H9 (cell line): ENCODE measurements around the gene IGF2R. TPM values are rescaled to one million over a fixed set of nuclear protein-coding genes. Genes with fewer than 3 reads are reported as not detected.

ENCODE experiments used
- DNase-seq: peaks from one replicate; pipeline ENCODE4 v3.0.0-alpha.2; 2017
- H2AFZ ChIP-seq: one replicate; pipeline ENCODE4 v1.6.1; 2013; ENCODE audit warnings: mild to moderate bottlenecking, low read length, control low read depth, moderate library complexity
- H2AK5ac ChIP-seq: 2 replicates; pipeline ENCODE4 v1.6.1; 2013; ENCODE audit warnings: low read length, control low read depth, mixed read lengths; ENCODE audit not compliant: insufficient read length
- H2BK120ac ChIP-seq: one replicate; pipeline ENCODE4 v1.6.1; 2013; ENCODE audit warnings: low read depth, mild to moderate bottlenecking, low read length, control low read depth, inconsistent platforms; ENCODE audit not compliant: poor library complexity, severe bottlenecking
- H2BK12ac ChIP-seq: 2 replicates; pipeline ENCODE4 v1.6.1; 2013; ENCODE audit warnings: low read length, control low read depth, mixed read lengths, low read depth; ENCODE audit not compliant: insufficient read length
- H2BK15ac ChIP-seq: 2 replicates; pipeline ENCODE4 v1.6.1; 2013; ENCODE audit warnings: low read depth, low read length, control low read depth
- H2BK20ac ChIP-seq: one replicate; pipeline ENCODE4 v1.6.1; 2013; ENCODE audit warnings: low read depth, mild to moderate bottlenecking, low read length, control low read depth, inconsistent platforms; ENCODE audit not compliant: poor library complexity, severe bottlenecking
- H2BK5ac ChIP-seq: 2 replicates; pipeline ENCODE4 v1.6.1; 2013; ENCODE audit warnings: low read length, control low read depth, mixed read lengths; ENCODE audit not compliant: insufficient read length
- H3K14ac ChIP-seq: 2 replicates; pipeline ENCODE4 v1.6.1; 2013; ENCODE audit warnings: low read length, control low read depth; ENCODE audit not compliant: insufficient read depth
- H3K18ac ChIP-seq: 2 replicates; pipeline ENCODE4 v1.6.1; 2013; ENCODE audit warnings: low read depth, mild to moderate bottlenecking, mixed read lengths, low read length, control low read depth; ENCODE audit not compliant: insufficient read length
- H3K23ac ChIP-seq: 2 replicates; pipeline ENCODE4 v1.6.1; 2013; ENCODE audit warnings: low read length, control low read depth, mixed read lengths, low read depth; ENCODE audit not compliant: insufficient read length
- H3K23me2 ChIP-seq: 2 replicates; pipeline ENCODE4 v1.6.1; 2013; ENCODE audit warnings: low read depth, mild to moderate bottlenecking, mixed read lengths, low read length, control low read depth; ENCODE audit not compliant: insufficient read length, poor library complexity, severe bottlenecking
- H3K27ac ChIP-seq: 2 replicates; pipeline ENCODE4 v1.5.1; 2013; ENCODE audit warnings: low read length, control low read depth, mixed read lengths, low read depth; ENCODE audit not compliant: insufficient read length
- H3K27me3 ChIP-seq: 2 replicates; pipeline ENCODE4 v1.6.1; 2013; ENCODE audit warnings: low read length, control low read depth, inconsistent platforms; ENCODE audit not compliant: insufficient read depth
- H3K4ac ChIP-seq: 2 replicates; pipeline ENCODE4 v1.6.1; 2013; ENCODE audit warnings: low read depth, mild to moderate bottlenecking, control low read depth, inconsistent platforms, low read length, moderate library complexity
- H3K4me1 ChIP-seq: 2 replicates; pipeline ENCODE4 v1.6.1; 2013; ENCODE audit warnings: low read length, control low read depth, inconsistent platforms; ENCODE audit not compliant: insufficient read depth
- H3K4me2 ChIP-seq: 2 replicates; pipeline ENCODE4 v1.6.1; 2013; ENCODE audit warnings: low read length, control low read depth, mixed read lengths; ENCODE audit not compliant: insufficient read length, insufficient read depth
- H3K56ac ChIP-seq: 2 replicates; pipeline ENCODE4 v1.6.1; 2013; ENCODE audit warnings: low read depth, mild to moderate bottlenecking, mixed read lengths, low read length, control low read depth; ENCODE audit not compliant: insufficient read length
- H3K79me1 ChIP-seq: 2 replicates; pipeline ENCODE4 v1.6.1; 2013; ENCODE audit warnings: low read depth, mild to moderate bottlenecking, moderate library complexity, low read length, control low read depth, inconsistent platforms; ENCODE audit not compliant: insufficient read depth, poor library complexity, severe bottlenecking
- H3K79me2 ChIP-seq: 2 replicates; pipeline ENCODE4 v1.6.1; 2013; ENCODE audit warnings: low read length, control low read depth, inconsistent platforms; ENCODE audit not compliant: insufficient read depth
- H3K9ac ChIP-seq: 2 replicates; pipeline ENCODE4 v1.6.1; 2013; ENCODE audit warnings: low read length, control low read depth, mixed read lengths; ENCODE audit not compliant: insufficient read length; ENCODE audit errors: extremely low read depth
- H3K9me3 ChIP-seq: one replicate; pipeline ENCODE4 v1.6.1; 2013; ENCODE audit warnings: low read depth, low read length, inconsistent platforms; ENCODE audit not compliant: control insufficient read depth
- H3T11ph ChIP-seq: one replicate; pipeline ENCODE4 v1.6.1; 2013; ENCODE audit warnings: mild to moderate bottlenecking, low read length, control low read depth, inconsistent platforms
- H4K20me1 ChIP-seq: one replicate; pipeline ENCODE4 v1.6.1; 2013; ENCODE audit not compliant: control insufficient read depth, insufficient read length, insufficient read depth
- H4K5ac ChIP-seq: 2 replicates; pipeline ENCODE4 v1.6.1; 2013; ENCODE audit warnings: low read depth, mild to moderate bottlenecking, mixed read lengths, low read length, control low read depth; ENCODE audit not compliant: insufficient read length
- H4K8ac ChIP-seq: replicated peaks from 2 replicates; pipeline ENCODE4 v1.6.1; 2013; ENCODE audit warnings: low read length, control low read depth, mixed read lengths, low read depth; ENCODE audit not compliant: insufficient read length
- H4K91ac ChIP-seq: 2 replicates; pipeline ENCODE4 v1.6.1; 2013; ENCODE audit warnings: low read depth, mild to moderate bottlenecking, moderate library complexity, mixed read lengths, low read length, control low read depth; ENCODE audit not compliant: insufficient read length
- H3K27ac Mint-ChIP-seq, 3 experiments: 2 replicates in 2 of 3; 3 replicates in 1 of 3; pipeline ENCODE4 v1.8.0; 2020 to 2021; ENCODE audit warnings: mixed read lengths in 3 of 3, mild to moderate bottlenecking in 1 of 3, moderate library complexity in 1 of 3
- H3K27me3 Mint-ChIP-seq: 2 replicates; pipeline ENCODE4 v1.8.0; 2021; ENCODE audit warnings: low read depth, mild to moderate bottlenecking, moderate library complexity, mixed read lengths
- H3K36me3 Mint-ChIP-seq, 3 experiments: 2 replicates in 2 of 3; 3 replicates in 1 of 3; pipeline ENCODE4 v1.8.0; 2020 to 2021; ENCODE audit warnings: low read depth in 3 of 3, mixed read lengths in 3 of 3; ENCODE audit not compliant: insufficient read depth in 1 of 3
- H3K4me1 Mint-ChIP-seq, 2 experiments: 2 replicates each; pipeline ENCODE4 v1.8.0; 2020; ENCODE audit warnings: mixed read lengths in 2 of 2
- H3K4me3 Mint-ChIP-seq, 2 experiments: 2 replicates in 1 of 2; 3 replicates in 1 of 2; pipeline ENCODE4 v1.8.0; 2020 to 2021; ENCODE audit warnings: mild to moderate bottlenecking in 2 of 2, mixed read lengths in 2 of 2, moderate library complexity in 1 of 2
- H3K9me3 Mint-ChIP-seq, 2 experiments: 2 replicates in 1 of 2; 3 replicates in 1 of 2; pipeline ENCODE4 v1.8.0; 2020; ENCODE audit warnings: mild to moderate bottlenecking in 2 of 2, mixed read lengths in 2 of 2, moderate library complexity in 1 of 2
- CTCF ChIP-seq: fragments of 200-600 bp; sonication (generic); conservative IDR thresholded peaks from 3 replicates; pipeline ENCODE4 v1.8.0; 2021; ENCODE audit warnings: antibody characterized with exemption, mild to moderate bottlenecking
- WGBS: extraction: QIAGEN DNeasy Blood & Tissue Kit; methylation state at CpG from one replicate; pipeline ENCODE4 v1.1.7; 2013; ENCODE audit warnings: missing lambda C conversion rate, low lambda C conversion rate, mixed read lengths; ENCODE audit not compliant: insufficient read length; ENCODE audit errors: extremely low coverage; 5-methylcytosine and 5-hydroxymethylcytosine counted together
- total RNA-seq: library from RNA; stranded (reverse); gene quantifications from 2 replicates; pipeline ENCODE4 v1.2.1, GENCODE V29; 2021

Gene IGF2R
- total RNA-seq, 1 experiment from 2014 or later: 66.7 TPM

- no peak overlapping the region for H2BK20ac ChIP-seq
- no peak overlapping the region for H4K8ac ChIP-seq
- H2BK15ac ChIP-seq: no peak overlapping the region
- no peak overlapping the region for H4K91ac ChIP-seq
- H3K56ac ChIP-seq: no peak overlapping the region
- H3K4ac ChIP-seq: no peak overlapping the region
- Mint-ChIP-seq H3K9me3 (peaks cover 5 to 8% of the 10 kb centered on the region in 2 experiments), H3K27me3 (no peaks in the 10 kb centered on the region), H3K36me3 (peaks cover 68 to 93% (median 87%) of the 10 kb centered on the region in 3 experiments), H3K27ac (no peak overlapping the region), H3K4me3 (no peak overlapping the region), H3K4me1 (peaks cover 2 to 3% of the 10 kb centered on the region in 2 experiments; a peak in 2 of 4 replicates)
- no peak overlapping the region for H3K27ac ChIP-seq
- no CpG with 5 or more reads among the region's 18 CpGs for WGBS
- H3T11ph ChIP-seq: no peak overlapping the region
- no peak overlapping the region for H4K5ac ChIP-seq
- no peak overlapping the region for H3K14ac ChIP-seq
- H2AK5ac ChIP-seq: no peak overlapping the region
- H3K79me1 ChIP-seq: no peaks in the 10 kb centered on the region
- H2BK12ac ChIP-seq: no peak overlapping the region
- no peak overlapping the region for H3K18ac ChIP-seq
- H3K23ac ChIP-seq: no peak overlapping the region
- no peaks in the 10 kb centered on the region for H3K4me1 ChIP-seq
- H3K27me3 ChIP-seq: no peaks in the 10 kb centered on the region
- no peak for TF ChIP-seq CTCF
- no peak overlapping the region for H3K4me2 ChIP-seq
- H2BK120ac ChIP-seq: no peak overlapping the region
- peaks cover 9% of the 10 kb centered on the region for H3K9me3 ChIP-seq
- H3K79me2 ChIP-seq: no peaks in the 10 kb centered on the region
- no peak overlapping the region for H2AFZ ChIP-seq
- no peak overlapping the region for H2BK5ac ChIP-seq
- no peak for DNase-seq
- H4K20me1 ChIP-seq: no peaks in the 10 kb centered on the region
- H3K9ac ChIP-seq: no peak overlapping the region
- no peaks in the 10 kb centered on the region for H3K23me2 ChIP-seq
Measured at GRCh38 chr6:160084198-160084776, 115.4 kb downstream of the IGF2R start.
